NB4 (cell line): ENCODE measurements around the gene APMAP.

Experiments used
- POLR2A ChIP-seq: IDR thresholded peaks from 2 replicates; pipeline ENCODE4 v1.6.1; 2011; ENCODE audit warnings: mild to moderate bottlenecking; ENCODE audit not compliant: insufficient read length; ENCODE audit errors: extremely low read depth
- TF ChIP-seq, protein P1 (sequence below): IDR thresholded peaks from one replicate; pipeline ENCODE4 v1.5.1; 2012; ENCODE audit warnings: low read depth, low read length

DNA sequence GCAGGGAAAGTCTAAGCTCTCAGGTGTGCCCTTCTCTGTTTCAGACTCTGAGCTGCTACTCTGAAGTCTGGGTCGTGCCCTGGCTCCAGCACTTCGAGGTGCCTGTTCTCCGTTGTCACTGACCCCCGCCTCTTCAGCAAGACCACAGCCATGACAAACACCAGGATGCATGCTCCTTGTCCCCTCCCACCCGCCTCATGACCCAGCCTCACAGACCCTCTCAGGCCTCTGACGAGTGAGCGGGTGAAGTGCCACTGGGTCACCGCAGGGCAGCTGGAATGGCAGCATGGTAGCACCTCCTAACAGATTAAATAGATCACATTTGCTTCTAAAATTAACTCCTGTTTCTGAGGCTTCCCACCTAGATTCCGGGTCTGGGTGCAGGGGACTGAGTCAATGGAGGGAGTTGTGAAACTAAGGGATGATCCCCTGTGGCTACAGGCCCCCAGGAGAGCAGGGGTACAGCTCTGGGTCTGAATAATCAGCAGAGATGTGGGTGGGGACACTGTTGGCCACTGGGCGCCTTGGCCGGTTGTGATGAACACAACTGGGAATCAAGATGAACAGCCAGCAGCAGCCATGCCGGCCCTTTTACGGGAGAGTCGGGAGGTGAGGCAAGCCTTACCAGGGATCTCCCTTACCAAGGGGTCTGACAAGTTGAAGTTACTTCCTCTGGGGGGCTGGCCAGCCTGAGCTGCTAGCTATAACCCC, 32.8 kb downstream of the APMAP start:
- TF ChIP-seq, protein P1, sequence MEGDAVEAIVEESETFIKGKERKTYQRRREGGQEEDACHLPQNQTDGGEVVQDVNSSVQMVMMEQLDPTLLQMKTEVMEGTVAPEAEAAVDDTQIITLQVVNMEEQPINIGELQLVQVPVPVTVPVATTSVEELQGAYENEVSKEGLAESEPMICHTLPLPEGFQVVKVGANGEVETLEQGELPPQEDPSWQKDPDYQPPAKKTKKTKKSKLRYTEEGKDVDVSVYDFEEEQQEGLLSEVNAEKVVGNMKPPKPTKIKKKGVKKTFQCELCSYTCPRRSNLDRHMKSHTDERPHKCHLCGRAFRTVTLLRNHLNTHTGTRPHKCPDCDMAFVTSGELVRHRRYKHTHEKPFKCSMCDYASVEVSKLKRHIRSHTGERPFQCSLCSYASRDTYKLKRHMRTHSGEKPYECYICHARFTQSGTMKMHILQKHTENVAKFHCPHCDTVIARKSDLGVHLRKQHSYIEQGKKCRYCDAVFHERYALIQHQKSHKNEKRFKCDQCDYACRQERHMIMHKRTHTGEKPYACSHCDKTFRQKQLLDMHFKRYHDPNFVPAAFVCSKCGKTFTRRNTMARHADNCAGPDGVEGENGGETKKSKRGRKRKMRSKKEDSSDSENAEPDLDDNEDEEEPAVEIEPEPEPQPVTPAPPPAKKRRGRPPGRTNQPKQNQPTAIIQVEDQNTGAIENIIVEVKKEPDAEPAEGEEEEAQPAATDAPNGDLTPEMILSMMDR = no peak
- no peak for TF ChIP-seq POLR2A
